ENCODE measurements around the gene SYNGAP1.
"Not testable (repeated sequence)": the region's sequence is repeated elsewhere in the genome, so short reads cannot be mapped to it uniquely, and the experiment has no call there.

Gene SYNGAP1

GRCh38 chr6:33483678-33484077 is 63.8 kb downstream of the SYNGAP1 start:
- DNase-seq = no peak

GRCh38 chr6:33484673-33485262 is 64.9 kb downstream of the SYNGAP1 start:
- DNase-seq = not testable (repeated sequence)

GRCh38 chr6:33485680-33486079 is 65.8 kb downstream of the SYNGAP1 start:
- not testable (repeated sequence) for DNase-seq

GRCh38 chr6:33488339-33488738 is 68.5 kb downstream of the SYNGAP1 start:
- no peak for DNase-seq

GRCh38 chr6:33490198-33490597 is 70.3 kb downstream of the SYNGAP1 start:
- DNase-seq = no peak

- DNase-seq = no peak
Observed at GRCh38 chr6:33490621-33491020, 70.8 kb downstream of the SYNGAP1 start.

- DNase-seq = no peak
Observed at GRCh38 chr6:33492093-33492492, 72.2 kb downstream of the SYNGAP1 start.

GRCh38 chr6:33497157-33497556 is 77.3 kb downstream of the SYNGAP1 start:
- DNase-seq = no peak

- DNase-seq = no peak
Observed at GRCh38 chr6:33502486-33502885, 82.6 kb downstream of the SYNGAP1 start.

- DNase-seq = no peak
Observed at GRCh38 chr6:33504486-33504885, 84.6 kb downstream of the SYNGAP1 start.

Measured in activated T-cell treated with anti-CD3 and anti-CD28 coated beads for 4 hours (primary cell).